NOMO-1 treated with DMSO at 0.1 percent for 48 hours (cell line): ENCODE measurements around the gene ATP10A.
"Not testable (repeated sequence)": the region's sequence is repeated elsewhere in the genome, so short reads cannot be mapped to it uniquely, and the experiment has no call there.

Experiments
- DNase-seq: peaks from one replicate; lab custom pipeline; 2025; ENCODE audit not compliant: unreplicated experiment; lab: John Stamatoyannopoulos, UW

ATP10A gene

GRCh38 chr15:25859838-25860645, 3.1 kb downstream of the ATP10A start:
- no peak for DNase-seq

GRCh38 chr15:25858952-25859760, 4.0 kb downstream of the ATP10A start:
- no peak for DNase-seq

DNA sequence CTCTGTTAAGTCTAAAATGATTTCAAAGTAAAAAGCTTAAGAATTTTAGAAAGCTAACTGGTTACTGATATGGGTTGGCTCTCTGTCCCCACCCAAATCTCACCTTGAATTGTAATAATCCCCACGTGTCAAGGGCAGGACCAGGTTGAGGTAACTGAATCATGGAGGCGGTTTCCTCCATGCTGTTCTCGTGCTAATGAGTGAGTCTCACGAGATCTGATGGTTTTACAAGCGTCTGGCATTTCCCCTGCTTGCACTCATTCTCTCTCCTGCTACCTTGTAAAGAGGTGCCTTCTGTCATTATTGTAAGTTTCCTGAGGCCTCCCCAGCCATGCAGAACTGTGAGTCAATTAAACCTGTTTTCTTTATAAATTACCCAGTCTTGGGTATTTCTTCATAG, 7.1 kb downstream of the ATP10A start:
- not testable (repeated sequence) for DNase-seq

- DNase-seq = peak; percentile 48
Measured at GRCh38 chr15:25852661-25853524, 10.2 kb downstream of the ATP10A start.

DNA sequence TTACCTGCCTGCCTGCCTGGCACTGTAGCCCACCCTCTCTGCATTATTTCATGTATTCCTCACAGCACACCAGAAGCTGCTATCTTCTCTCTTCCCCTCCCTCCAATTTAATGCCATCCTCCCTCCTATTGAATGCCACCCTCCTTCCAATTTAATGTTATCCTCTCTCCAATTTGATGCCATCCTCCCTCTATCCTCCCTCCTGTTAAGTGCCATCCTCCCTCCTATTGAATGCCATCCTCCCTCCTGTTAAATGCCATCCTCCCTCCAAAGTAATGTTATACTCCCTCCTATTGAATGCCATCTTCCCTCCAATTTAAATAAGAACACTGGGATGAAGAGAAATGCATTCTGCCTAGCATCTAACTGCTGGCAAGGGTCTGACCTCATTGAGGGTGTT, 11.1 kb downstream of the ATP10A start:
- no peak for DNase-seq

GRCh38 chr15:25850154-25851111, 12.7 kb downstream of the ATP10A start:
- peak; percentile 94 for DNase-seq

DNA sequence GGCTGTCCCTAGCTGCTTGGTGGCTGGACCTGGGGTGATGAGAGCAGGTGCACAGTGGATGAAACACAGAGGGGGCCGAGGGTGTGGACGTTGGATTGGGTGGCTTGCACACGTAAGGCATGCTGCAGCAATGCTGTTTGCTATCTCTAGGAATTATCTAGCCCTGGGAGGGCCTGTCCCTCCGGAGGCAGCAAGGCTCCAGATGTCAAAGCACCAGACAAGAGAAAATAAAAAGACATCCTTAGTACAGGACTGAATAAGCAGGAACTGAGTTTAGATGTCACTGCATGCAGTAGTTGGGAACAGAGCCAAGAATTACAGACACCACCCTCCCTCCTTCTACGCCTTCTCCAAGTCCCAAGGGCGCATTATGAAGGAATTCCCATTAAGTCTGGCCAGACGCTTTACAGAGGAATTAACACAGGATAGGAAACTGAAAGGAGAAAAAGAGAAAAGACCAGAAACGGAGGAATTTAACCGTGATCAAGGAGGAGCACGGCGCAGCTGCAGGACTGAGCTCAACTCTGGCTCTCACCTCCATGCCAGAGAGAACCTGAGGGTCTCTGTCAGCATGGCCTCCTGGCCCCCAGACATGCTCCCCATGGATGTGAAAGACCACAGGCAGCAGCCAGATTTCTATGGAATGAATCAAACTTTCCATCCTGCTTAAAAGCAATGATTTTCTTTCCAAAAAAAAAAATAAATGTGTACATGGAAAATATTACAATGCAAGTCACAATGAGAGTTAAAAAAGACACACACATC, 13.8 kb downstream of the ATP10A start:
- DNase-seq = no peak

GRCh38 chr15:25848784-25849156, 14.4 kb downstream of the ATP10A start:
- DNase-seq = no peak

DNA sequence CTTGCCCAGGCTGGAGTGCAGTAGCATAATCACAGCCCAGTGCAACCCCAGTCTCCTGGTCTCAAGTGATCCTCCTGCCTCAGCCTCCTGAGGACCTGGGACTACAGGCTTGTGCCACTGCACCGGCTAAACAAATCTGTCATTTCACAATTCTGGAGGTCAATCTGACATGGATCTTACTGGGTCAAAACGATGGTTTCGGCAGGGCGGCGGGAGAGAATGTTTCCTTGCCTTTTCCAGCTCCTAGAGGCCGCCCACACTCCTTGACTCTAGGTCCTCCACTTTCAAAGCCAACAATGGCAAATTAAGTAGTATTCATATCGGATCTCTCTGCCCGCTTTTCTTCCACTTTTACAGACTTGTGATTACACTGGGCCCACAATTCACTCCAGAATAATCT, 14.8 kb downstream of the ATP10A start:
- DNase-seq = no peak

GRCh38 chr15:25847051-25847450, 16.1 kb downstream of the ATP10A start:
- DNase-seq = no peak

GRCh38 chr15:25846377-25846776, 16.8 kb downstream of the ATP10A start:
- DNase-seq = no peak

DNA sequence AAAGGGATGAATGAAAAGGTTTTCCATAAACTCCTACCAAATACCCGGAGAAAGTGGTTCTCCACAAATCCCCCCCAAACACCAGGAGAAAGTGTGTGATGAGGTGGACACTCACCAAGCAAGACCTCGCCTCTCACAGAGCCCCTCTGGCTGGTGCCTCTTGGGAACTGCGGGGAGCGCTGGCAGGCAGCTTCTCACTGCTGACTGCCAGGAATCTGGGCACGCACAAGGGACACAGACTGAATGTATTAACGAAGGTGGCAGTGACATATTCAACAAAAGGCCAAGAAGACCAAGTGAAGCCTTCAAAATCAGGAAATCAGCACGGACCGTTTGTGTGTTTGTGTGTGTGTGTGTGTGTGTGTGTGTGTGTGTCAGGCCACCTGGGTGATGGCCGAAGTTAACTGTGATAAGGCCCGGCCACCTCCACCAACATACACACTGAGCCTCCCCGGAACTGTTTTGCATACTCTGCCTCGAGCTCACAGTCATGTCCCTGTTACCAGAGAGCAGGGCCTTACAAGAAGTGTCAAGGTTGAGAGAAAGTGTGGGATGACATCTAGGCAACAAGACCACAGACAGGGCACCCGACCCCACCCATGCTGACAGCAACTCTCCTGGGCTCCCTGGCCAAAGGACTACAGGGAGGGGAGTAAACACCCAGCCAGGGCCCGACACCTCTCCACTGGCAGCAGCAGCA, 18.0 kb downstream of the ATP10A start:
- DNase-seq = no peak

DNA sequence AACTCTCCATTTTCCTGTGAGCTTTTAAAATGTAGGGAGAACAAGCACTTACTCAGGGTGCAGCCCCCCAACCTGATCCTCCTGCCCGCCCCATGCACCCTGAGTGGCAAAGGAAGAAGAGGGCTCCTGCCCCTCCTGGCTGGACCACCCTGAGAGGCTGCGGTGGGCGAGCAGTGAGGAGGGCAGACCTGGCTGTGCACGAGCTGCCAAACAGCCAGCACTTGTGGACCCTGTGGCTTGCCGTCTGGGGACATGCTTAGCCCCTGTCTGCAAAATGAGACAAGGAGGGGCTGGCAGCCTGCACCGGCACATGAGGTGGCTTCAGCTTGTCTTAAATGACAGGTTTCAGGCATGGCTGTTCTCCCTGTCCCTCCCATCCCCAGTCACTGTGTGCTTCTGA, 18.6 kb downstream of the ATP10A start:
- DNase-seq = no peak

DNA sequence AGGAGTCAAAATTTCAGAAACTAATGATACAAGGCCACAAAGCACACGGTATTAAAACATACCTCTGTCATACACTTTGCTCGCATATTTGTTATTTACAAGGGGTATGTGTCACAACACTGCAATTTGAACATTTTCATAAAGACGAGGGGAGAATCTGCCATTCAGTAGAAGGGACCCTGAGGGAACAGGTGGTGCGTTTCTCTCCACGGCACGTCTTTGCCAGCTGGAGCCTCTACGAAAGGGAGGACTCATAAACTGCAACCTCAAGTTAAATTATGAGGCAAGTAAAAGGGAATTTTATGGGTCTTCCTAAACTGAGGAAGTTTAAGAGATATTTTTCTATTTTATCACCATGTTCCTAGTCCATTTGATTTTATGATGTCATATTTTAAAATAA, 19.1 kb downstream of the ATP10A start:
- DNase-seq = no peak

- DNase-seq = no peak
Measured at GRCh38 chr15:25839638-25840156, 23.4 kb downstream of the ATP10A start.

GRCh38 chr15:25838871-25839195, 24.3 kb downstream of the ATP10A start:
- DNase-seq = no peak

DNA sequence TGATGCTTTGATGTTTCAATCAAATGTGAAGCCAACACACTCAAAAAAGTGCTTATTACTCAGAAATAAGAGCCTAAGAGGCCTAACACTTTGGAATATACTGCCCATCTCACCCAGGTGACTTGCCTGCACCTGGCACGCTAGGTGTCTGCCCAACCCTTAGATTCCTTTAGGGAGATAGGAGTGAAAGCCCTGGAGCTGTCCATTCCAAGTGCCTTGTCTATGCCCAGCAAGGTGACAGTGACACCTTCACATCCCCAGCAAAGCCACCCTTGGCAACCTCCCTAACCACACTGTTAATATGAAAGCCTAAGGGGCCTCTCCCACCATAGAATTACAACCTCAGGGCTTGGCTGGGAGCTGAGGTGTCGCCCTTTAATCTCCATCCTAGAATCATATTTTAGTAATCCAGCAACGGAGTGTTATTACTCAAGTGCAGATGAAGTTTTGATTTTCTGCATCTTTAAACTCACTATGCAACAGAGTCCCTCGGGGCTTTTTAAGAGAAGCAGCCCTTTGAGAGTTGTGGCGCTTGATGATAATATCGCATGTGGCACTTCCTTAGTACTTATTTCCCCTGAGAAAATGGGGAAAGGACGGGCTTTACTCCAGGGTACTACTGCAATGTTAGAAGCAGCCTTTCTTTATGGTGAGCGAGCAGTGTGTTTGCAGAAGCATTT, 24.8 kb downstream of the ATP10A start:
- DNase-seq = no peak

- DNase-seq = no peak
Measured at GRCh38 chr15:25832158-25832557, 31.0 kb downstream of the ATP10A start.
